Measurements from ENCODE around the gene SSR3. TPM values are rescaled to one million over a fixed set of nuclear protein-coding genes. Genes with fewer than 3 reads are reported as not detected.

Gene SSR3
- total and polyA plus RNA-seq, 9 of the 15 experiments (the other 6 are each of a cell fraction or from before 2014, with no cell fraction given), result 104 to 464 (median 307) TPM

- TF ChIP-seq, protein P1, sequence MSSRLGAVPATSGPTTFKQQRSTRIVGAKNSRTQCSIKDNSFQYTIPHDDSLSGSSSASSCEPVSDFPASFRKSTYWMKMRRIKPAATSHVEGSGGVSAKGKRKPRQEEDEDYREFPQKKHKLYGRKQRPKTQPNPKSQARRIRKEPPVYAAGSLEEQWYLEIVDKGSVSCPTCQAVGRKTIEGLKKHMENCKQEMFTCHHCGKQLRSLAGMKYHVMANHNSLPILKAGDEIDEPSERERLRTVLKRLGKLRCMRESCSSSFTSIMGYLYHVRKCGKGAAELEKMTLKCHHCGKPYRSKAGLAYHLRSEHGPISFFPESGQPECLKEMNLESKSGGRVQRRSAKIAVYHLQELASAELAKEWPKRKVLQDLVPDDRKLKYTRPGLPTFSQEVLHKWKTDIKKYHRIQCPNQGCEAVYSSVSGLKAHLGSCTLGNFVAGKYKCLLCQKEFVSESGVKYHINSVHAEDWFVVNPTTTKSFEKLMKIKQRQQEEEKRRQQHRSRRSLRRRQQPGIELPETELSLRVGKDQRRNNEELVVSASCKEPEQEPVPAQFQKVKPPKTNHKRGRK (tag; IDR thresholded peaks at IDR 0.05), result 0 out of 2 replicates have a peak, but pooled peaks have one; percentile 53
- TF ChIP-seq FIP1L1 (IDR thresholded peaks at IDR 0.05; ENCODE audit: low read depth, low read length, poor library complexity, severe bottlenecking) (no peak), NFE2 (IDR thresholded peaks at IDR 0.05; ENCODE audit: low read depth) (peak; percentile 65), ATF6 (CRISPR knock-in tag; IDR thresholded peaks at IDR 0.05) (no peak), XRCC3 (IDR thresholded peaks at IDR 0.05) (no peak), SRF (CRISPR knock-in tag; IDR thresholded peaks at IDR 0.05) (no peak), BDP1 (IDR thresholded peaks at IDR 0.05; ENCODE audit: insufficient read depth, insufficient read length) (no peak), ZNF75A (CRISPR knock-in tag; IDR thresholded peaks at IDR 0.05) (no peak), HEY1 (CRISPR knock-in tag; IDR thresholded peaks at IDR 0.05; ENCODE audit: borderline replicate concordance) (no peak), MAFK (IDR thresholded peaks at IDR 0.05; ENCODE audit: low read length) (peak; percentile 70; the same call in 1 of the 2 replicates), SOX6 (IDR thresholded peaks at IDR 0.05) (peak; percentile 29; the same call in 1 of the 2 replicates), ZNF76 (CRISPR knock-in tag; IDR thresholded peaks at IDR 0.05; ENCODE audit: borderline replicate concordance) (no peak), PURB (CRISPR knock-in tag; IDR thresholded peaks at IDR 0.05; ENCODE audit: low read depth) (no peak), SMARCA4 (IDR thresholded peaks at IDR 0.05) (0 out of 2 replicates have a peak, but pooled peaks have one; percentile 26), MBD1 (CRISPR knock-in tag; IDR thresholded peaks at IDR 0.05) (no peak), EP400 (IDR thresholded peaks at IDR 0.05) (no peak), TCF7 (IDR thresholded peaks at IDR 0.05; ENCODE audit: borderline replicate concordance) (no peak), ZBTB34 (CRISPR knock-in tag; IDR thresholded peaks at IDR 0.05) (no peak), SMARCE1 (IDR thresholded peaks at IDR 0.05) (peak; percentile 45; the same call in 1 of the 2 replicates)
- TF ChIP-seq, protein P2, sequence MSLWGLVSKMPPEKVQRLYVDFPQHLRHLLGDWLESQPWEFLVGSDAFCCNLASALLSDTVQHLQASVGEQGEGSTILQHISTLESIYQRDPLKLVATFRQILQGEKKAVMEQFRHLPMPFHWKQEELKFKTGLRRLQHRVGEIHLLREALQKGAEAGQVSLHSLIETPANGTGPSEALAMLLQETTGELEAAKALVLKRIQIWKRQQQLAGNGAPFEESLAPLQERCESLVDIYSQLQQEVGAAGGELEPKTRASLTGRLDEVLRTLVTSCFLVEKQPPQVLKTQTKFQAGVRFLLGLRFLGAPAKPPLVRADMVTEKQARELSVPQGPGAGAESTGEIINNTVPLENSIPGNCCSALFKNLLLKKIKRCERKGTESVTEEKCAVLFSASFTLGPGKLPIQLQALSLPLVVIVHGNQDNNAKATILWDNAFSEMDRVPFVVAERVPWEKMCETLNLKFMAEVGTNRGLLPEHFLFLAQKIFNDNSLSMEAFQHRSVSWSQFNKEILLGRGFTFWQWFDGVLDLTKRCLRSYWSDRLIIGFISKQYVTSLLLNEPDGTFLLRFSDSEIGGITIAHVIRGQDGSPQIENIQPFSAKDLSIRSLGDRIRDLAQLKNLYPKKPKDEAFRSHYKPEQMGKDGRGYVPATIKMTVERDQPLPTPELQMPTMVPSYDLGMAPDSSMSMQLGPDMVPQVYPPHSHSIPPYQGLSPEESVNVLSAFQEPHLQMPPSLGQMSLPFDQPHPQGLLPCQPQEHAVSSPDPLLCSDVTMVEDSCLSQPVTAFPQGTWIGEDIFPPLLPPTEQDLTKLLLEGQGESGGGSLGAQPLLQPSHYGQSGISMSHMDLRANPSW (CRISPR knock-in tag; IDR thresholded peaks at IDR 0.05), result no peak
Observed at GRCh38 chr3:156583469-156583868, 28.6 kb upstream of the SSR3 start (continued).
